HG02870 (cell line): ENCODE data around the gene TARBP2.

ENCODE experiments used
- ATAC-seq: cut with Tn5 transposase; IDR thresholded peaks from one replicate; pipeline ENCODE4 v1.9.1; 2021; ENCODE audit warnings: mild to moderate bottlenecking, moderate library complexity; ENCODE audit not compliant: unreplicated experiment

The TARBP2 gene

GRCh38 chr12:53551889-53552291 is 50.8 kb downstream of the TARBP2 start:
- ATAC-seq: no peak

- ATAC-seq: no peak
Observed at GRCh38 chr12:53552361-53553327, 51.6 kb downstream of the TARBP2 start.
